Vagina (tissue), 2 donors: ENCODE results near the gene DOP1A. TPM values are rescaled to one million over a fixed set of nuclear protein-coding genes. Genes with fewer than 3 reads are reported as not detected.
A peak's percentile ranks its signal among the peaks of the same experiment; 100 is the strongest.

Experiments used
- DNase-seq, 2 donors: peaks; one replicate each; pipeline ENCODE4 v3.0.0-alpha.2; 2017; ENCODE audit errors: extremely low spot score in 2 of 2
- H3K27ac ChIP-seq: fragments of 200-600 bp; sonication (generic); one replicate; pipeline ENCODE4 v1.5.1; 2019
- H3K27me3 ChIP-seq: fragments of 200-600 bp; sonication (generic); one replicate; pipeline ENCODE4 v1.5.1; 2019
- H3K36me3 ChIP-seq, 2 donors: fragments of 200-600 bp; sonication (generic); one replicate each; pipeline ENCODE4 v1.5.1; 2017 to 2019
- H3K4me1 ChIP-seq: fragments of 200-600 bp; sonication (generic); one replicate; pipeline ENCODE4 v1.5.1; 2019
- H3K4me3 ChIP-seq, 2 donors: fragments of 200-600 bp; sonication (generic); 1 replicate in 1 of 2; 2 replicates in 1 of 2; pipeline ENCODE4 v1.5.1; 2016 to 2019
- H3K9me3 ChIP-seq: fragments of 200-600 bp; sonication (generic); one replicate; pipeline ENCODE4 v1.5.1; 2019
- POLR2A ChIP-seq, 2 donors: fragments of 450-650 bp; IDR thresholded peaks; one replicate each; pipeline ENCODE4 v1.6.1; 2017; ENCODE audit warnings: antibody characterized with exemption in 2 of 2, mild to moderate bottlenecking in 2 of 2, moderate library complexity in 2 of 2
- POLR2AphosphoS5 ChIP-seq, 2 donors: sonication (generic); formaldehyde crosslinking; IDR thresholded peaks; one replicate each; pipeline ENCODE4 v1.9.0; 2017; ENCODE audit warnings: antibody characterized with exemption in 2 of 2, mild to moderate bottlenecking in 2 of 2, low read depth in 1 of 2; ENCODE audit not compliant: insufficient read depth in 1 of 2
- intact Hi-C: fragments of 100-400 bp; cut with DNase I; formaldehyde crosslinking; loops from one replicate; pipeline ENCODE4 v1.15.1; 2023
- total RNA-seq: library from RNA; depleted of rRNA; stranded (reverse); fragments of >200 nt; gene quantifications from one replicate; pipeline ENCODE4 v1.2.3, GENCODE V29; 2016
- TF ChIP-seq, protein P1 (sequence below), 3 experiments: fragments of 450-650 bp in 2 of 3; fragments of 200-600 bp in 1 of 3; sonication (generic) in 1 of 3; IDR thresholded peaks; one replicate each; pipeline ENCODE4 v1.5.1; 2017 to 2019; ENCODE audit warnings: antibody characterized with exemption in 3 of 3, mild to moderate bottlenecking in 2 of 3, moderate library complexity in 2 of 3

Gene DOP1A
- total RNA-seq, 1 donor from 2014 or later: 33.1 TPM

DNA sequence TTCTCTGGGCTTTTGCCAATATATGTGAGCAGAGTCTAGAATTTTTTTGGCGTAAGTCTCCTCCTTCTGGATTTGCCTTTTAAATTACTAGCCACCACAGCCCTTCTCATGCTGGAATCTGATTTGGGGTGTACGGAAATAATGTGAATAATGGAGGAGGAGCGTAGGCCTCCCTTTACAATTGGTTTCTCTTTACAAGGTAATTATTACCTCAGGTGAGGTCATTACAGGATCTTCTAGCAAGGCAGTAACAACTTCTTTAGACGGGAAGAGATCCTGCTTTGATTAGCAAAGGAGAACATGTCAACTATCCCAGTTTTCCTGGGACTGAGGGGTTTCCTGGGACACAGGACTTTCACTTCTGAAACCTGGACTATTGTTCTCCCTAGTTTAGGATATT lies 134.6 kb downstream of the DOP1A start:
- no peak overlapping the region for H3K4me3 ChIP-seq
- H3K4me1 ChIP-seq: no peaks in the 10 kb centered on the region
- H3K9me3 ChIP-seq: no peaks in the 10 kb centered on the region
- intact Hi-C loops: no loop called here
- no peak for DNase-seq
- no peak overlapping the region for H3K27ac ChIP-seq
- TF ChIP-seq, protein P1, sequence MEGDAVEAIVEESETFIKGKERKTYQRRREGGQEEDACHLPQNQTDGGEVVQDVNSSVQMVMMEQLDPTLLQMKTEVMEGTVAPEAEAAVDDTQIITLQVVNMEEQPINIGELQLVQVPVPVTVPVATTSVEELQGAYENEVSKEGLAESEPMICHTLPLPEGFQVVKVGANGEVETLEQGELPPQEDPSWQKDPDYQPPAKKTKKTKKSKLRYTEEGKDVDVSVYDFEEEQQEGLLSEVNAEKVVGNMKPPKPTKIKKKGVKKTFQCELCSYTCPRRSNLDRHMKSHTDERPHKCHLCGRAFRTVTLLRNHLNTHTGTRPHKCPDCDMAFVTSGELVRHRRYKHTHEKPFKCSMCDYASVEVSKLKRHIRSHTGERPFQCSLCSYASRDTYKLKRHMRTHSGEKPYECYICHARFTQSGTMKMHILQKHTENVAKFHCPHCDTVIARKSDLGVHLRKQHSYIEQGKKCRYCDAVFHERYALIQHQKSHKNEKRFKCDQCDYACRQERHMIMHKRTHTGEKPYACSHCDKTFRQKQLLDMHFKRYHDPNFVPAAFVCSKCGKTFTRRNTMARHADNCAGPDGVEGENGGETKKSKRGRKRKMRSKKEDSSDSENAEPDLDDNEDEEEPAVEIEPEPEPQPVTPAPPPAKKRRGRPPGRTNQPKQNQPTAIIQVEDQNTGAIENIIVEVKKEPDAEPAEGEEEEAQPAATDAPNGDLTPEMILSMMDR (IDR thresholded peaks at IDR 0.05): no peak
- TF ChIP-seq POLR2A (IDR thresholded peaks at IDR 0.05): no peak
- no peak for TF ChIP-seq POLR2AphosphoS5 (IDR thresholded peaks at IDR 0.05; ENCODE audit: insufficient read depth in 1 of 2, low read depth in 1 of 2)
- H3K36me3 ChIP-seq: no peaks in the 10 kb centered on the region
- no peaks in the 10 kb centered on the region for H3K27me3 ChIP-seq

DNA sequence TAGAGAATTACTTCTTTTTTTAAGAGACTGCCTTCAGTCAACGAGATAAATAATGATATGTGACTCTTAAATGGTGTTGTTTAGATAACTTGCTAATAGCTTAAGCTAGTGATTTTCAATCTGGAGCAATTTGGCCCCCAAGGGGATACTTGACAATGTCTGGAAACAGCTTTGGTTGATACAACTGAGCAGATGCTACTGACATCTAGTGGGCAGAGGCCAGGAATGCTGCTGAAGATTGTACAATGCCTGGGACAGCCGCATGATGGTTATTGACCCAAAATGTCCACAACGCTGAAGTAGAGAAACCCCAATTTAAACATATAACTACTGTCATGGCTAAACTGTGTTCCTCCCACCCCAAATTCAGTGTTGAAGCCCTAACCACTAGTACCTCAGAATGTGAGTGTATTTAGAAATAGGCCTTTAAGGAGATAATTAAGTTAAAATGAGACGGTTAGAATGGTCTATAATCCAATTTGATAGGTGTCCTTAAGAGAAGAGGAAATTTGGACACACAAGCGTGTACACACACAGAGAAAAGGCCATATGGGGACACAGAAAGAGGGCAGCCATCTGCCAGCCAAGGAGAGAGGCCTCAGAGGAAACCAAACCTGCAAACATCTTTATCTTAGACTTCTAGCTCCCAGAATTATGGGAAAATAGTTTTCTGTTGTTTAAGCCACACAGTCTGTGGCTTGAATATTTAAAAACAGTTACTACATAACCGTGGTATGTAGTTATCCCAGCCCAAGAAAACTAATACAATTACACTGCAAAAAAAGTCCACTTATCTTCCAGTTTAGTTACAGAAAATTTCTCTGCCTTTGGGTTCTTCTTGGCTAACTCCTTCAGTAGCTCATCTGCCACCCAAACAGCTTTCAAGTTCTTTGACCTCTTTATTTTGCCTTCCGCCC lies 147.9 kb downstream of the DOP1A start:
- TF ChIP-seq POLR2A (IDR thresholded peaks at IDR 0.05) (no peak), POLR2AphosphoS5 (IDR thresholded peaks at IDR 0.05; ENCODE audit: insufficient read depth in 1 of 2, low read depth in 1 of 2) (peak in 1 of 2 donors; percentile 18)
- TF ChIP-seq, protein P1 (IDR thresholded peaks at IDR 0.05): peak; percentile 48 to 58 (median 50)

DNA sequence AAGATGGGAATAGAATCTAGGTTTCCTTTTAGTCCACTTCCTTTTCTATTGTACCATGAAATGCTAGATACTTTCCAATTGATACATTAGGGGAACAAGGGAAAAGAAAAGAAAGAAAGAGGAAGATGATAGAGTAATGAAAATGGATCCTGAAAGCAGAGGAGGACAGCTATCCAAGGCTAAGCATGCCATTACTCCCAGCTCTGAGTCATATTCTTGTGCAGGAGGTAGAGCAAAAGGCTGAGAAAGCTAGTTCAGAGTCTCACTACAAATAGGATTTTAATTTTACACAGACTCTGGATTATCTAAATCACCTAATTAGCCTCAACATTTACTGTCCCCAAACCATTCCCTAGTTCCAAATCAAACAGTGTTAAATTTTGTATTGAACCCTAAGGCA lies 149.3 kb downstream of the DOP1A start:
- no peaks in the 10 kb centered on the region for H3K9me3 ChIP-seq
- H3K27ac ChIP-seq: no peak overlapping the region
- no peaks in the 10 kb centered on the region for H3K27me3 ChIP-seq
- DNase-seq: no peak
- H3K36me3 ChIP-seq: no peaks in the 10 kb centered on the region
- intact Hi-C loops: no loop called here
- no peaks in the 10 kb centered on the region for H3K4me1 ChIP-seq
- no peak overlapping the region for H3K4me3 ChIP-seq
- no peak for TF ChIP-seq POLR2AphosphoS5 (IDR thresholded peaks at IDR 0.05; ENCODE audit: insufficient read depth in 1 of 2, low read depth in 1 of 2)
- no peak for TF ChIP-seq POLR2A (IDR thresholded peaks at IDR 0.05)
- TF ChIP-seq, protein P1 (IDR thresholded peaks at IDR 0.05): no peak

More for the DNA sequence above, 147.9 kb downstream of the DOP1A start:
- Histone ChIP-seq H3K36me3 (no peaks in the 10 kb centered on the region), H3K27ac (no peak overlapping the region), H3K27me3 (no peaks in the 10 kb centered on the region), H3K9me3 (no peaks in the 10 kb centered on the region), H3K4me3 (no peak overlapping the region), H3K4me1 (no peaks in the 10 kb centered on the region)
- intact Hi-C loops: no loop called here
- DNase-seq: no peak

Other genes with a start within 250 kb of the DOP1A start
- gene UBE3D, start 1.8 kb upstream of the DOP1A start, total RNA-seq: 8.3 TPM
- 10.1 TPM for gene PGM3, start 125.6 kb downstream of the DOP1A start, total RNA-seq
- gene RWDD2A, start 125.7 kb downstream of the DOP1A start, total RNA-seq: 2.0 TPM